Mucosa of rectum (tissue), 2 donors: ENCODE data around the gene UGT1A10.
"Not testable (repeated sequence)": the region's sequence is repeated elsewhere in the genome, so short reads cannot be mapped to it uniquely, and the experiment has no call there.

ENCODE experiments used
- H3K27ac ChIP-seq, 2 donors: one replicate each; pipeline ENCODE4 v1.7.0; 2013; ENCODE audit warnings: inconsistent platforms in 2 of 2, low read depth in 2 of 2, low read length in 2 of 2
- H3K27me3 ChIP-seq, 2 donors: one replicate each; pipeline ENCODE4 v1.7.0; 2013; ENCODE audit warnings: low read length in 2 of 2; ENCODE audit not compliant: control insufficient read depth in 2 of 2, insufficient read depth in 2 of 2
- H3K36me3 ChIP-seq, 2 donors: one replicate each; pipeline ENCODE4 v1.7.0; 2013; ENCODE audit warnings: low read length in 2 of 2; ENCODE audit not compliant: control insufficient read depth in 2 of 2, insufficient read depth in 2 of 2
- H3K4me1 ChIP-seq, 2 donors: one replicate each; pipeline ENCODE4 v1.7.0; 2013; ENCODE audit warnings: low read length in 2 of 2, mild to moderate bottlenecking in 1 of 2; ENCODE audit not compliant: control insufficient read depth in 2 of 2, insufficient read depth in 2 of 2
- H3K4me3 ChIP-seq, 2 donors: one replicate each; pipeline ENCODE4 v1.7.0; 2013; ENCODE audit warnings: low read length in 2 of 2
- H3K9ac ChIP-seq, 2 donors: one replicate each; pipeline ENCODE4 v1.7.0; 2013; ENCODE audit warnings: low read length in 2 of 2, low read depth in 1 of 2, mild to moderate bottlenecking in 1 of 2
- H3K9me3 ChIP-seq, 2 donors: one replicate each; pipeline ENCODE4 v1.7.0; 2013; ENCODE audit warnings: low read length in 2 of 2; ENCODE audit not compliant: control insufficient read depth in 2 of 2
- donor health status: healthy.
- donor health status: Normal muscosa, but diverticular disease.

UGT1A10 gene

GRCh38 chr2:233728723-233729301, 92.6 kb downstream of the UGT1A10 start, which contains the start of gene UGT1A3:
UGT1A3 (plus strand) TSS chr2:233729042; CDS start chr2:233729127, 85 bp downstream.
- Histone ChIP-seq H3K36me3 (no peaks in the 10 kb centered on the region), H3K4me1 (no peaks in the 10 kb centered on the region), H3K27me3 (no peaks in the 10 kb centered on the region), H3K9ac (no peak within 1 kb of the TSS), H3K9me3 (no peaks in the 10 kb centered on the region), H3K4me3 (no peak within 1 kb of the TSS), H3K27ac (no peak within 1 kb of the TSS)

- not testable (repeated sequence) for H3K4me3 ChIP-seq, H3K9ac ChIP-seq, H3K4me1 ChIP-seq, H3K36me3 ChIP-seq, H3K27ac ChIP-seq, H3K27me3 ChIP-seq, H3K9me3 ChIP-seq
These were observed 100.8 kb downstream of the UGT1A10 start for GRCh38 chr2:233736868-233737653.

GRCh38 chr2:233740870-233741269, 104.6 kb downstream of the UGT1A10 start:
- Histone ChIP-seq H3K9ac (no peak overlapping the region), H3K4me3 (no peak overlapping the region), H3K27ac (no peak overlapping the region), H3K36me3 (no peaks in the 10 kb centered on the region), H3K27me3 (no peaks in the 10 kb centered on the region), H3K9me3 (no peaks in the 10 kb centered on the region), H3K4me1 (no peaks in the 10 kb centered on the region)

- H3K27ac ChIP-seq, result no peak overlapping the region
- H3K4me3 ChIP-seq, result no peak overlapping the region
- H3K9ac ChIP-seq, result no peak overlapping the region
- no peaks in the 10 kb centered on the region for H3K27me3 ChIP-seq
- H3K4me1 ChIP-seq, result no peaks in the 10 kb centered on the region
- no peaks in the 10 kb centered on the region for H3K9me3 ChIP-seq
- H3K36me3 ChIP-seq, result no peaks in the 10 kb centered on the region
These were observed 107.4 kb downstream of the UGT1A10 start for GRCh38 chr2:233743464-233744259.

GRCh38 chr2:233745073-233745755, 109.0 kb downstream of the UGT1A10 start:
- H3K27me3 ChIP-seq, result no peaks in the 10 kb centered on the region
- no peak overlapping the region for H3K9ac ChIP-seq
- no peaks in the 10 kb centered on the region for H3K36me3 ChIP-seq
- no peak overlapping the region for H3K27ac ChIP-seq
- H3K4me3 ChIP-seq, result no peak overlapping the region
- H3K4me1 ChIP-seq, result no peaks in the 10 kb centered on the region
- no peaks in the 10 kb centered on the region for H3K9me3 ChIP-seq

GRCh38 chr2:233745838-233746237, 109.6 kb downstream of the UGT1A10 start:
- H3K4me1 ChIP-seq, H3K9ac ChIP-seq, H3K27me3 ChIP-seq, H3K9me3 ChIP-seq, H3K4me3 ChIP-seq, H3K27ac ChIP-seq, H3K36me3 ChIP-seq: not testable (repeated sequence)

- no peaks in the 10 kb centered on the region for H3K27me3 ChIP-seq
- peaks cover 0 to 2% of the 10 kb centered on the region in 2 donors for H3K9me3 ChIP-seq
- H3K9ac ChIP-seq, result no peak overlapping the region
- no peaks in the 10 kb centered on the region for H3K4me1 ChIP-seq
- no peak overlapping the region for H3K4me3 ChIP-seq
- no peaks in the 10 kb centered on the region for H3K36me3 ChIP-seq
- no peak overlapping the region for H3K27ac ChIP-seq
These were observed 110.4 kb downstream of the UGT1A10 start for GRCh38 chr2:233746475-233747282.

GRCh38 chr2:233747283-233747544, 111.0 kb downstream of the UGT1A10 start:
- Histone ChIP-seq H3K9me3 (peaks cover 0 to 2% of the 10 kb centered on the region in 2 donors), H3K4me3 (no peak overlapping the region), H3K27me3 (no peaks in the 10 kb centered on the region), H3K4me1 (no peaks in the 10 kb centered on the region), H3K36me3 (no peaks in the 10 kb centered on the region), H3K9ac (no peak overlapping the region), H3K27ac (no peak overlapping the region)

GRCh38 chr2:233750689-233751088, 114.4 kb downstream of the UGT1A10 start:
- not testable (repeated sequence) for H3K27ac ChIP-seq, H3K27me3 ChIP-seq, H3K4me1 ChIP-seq, H3K9me3 ChIP-seq, H3K9ac ChIP-seq, H3K4me3 ChIP-seq, H3K36me3 ChIP-seq
